HepG2 (cell line): ENCODE data around the gene SAMD10. TPM values are rescaled to one million over a fixed set of nuclear protein-coding genes. Genes with fewer than 3 reads are reported as not detected.

ENCODE experiments used
- ATRX ChIP-seq: sonication (generic); formaldehyde crosslinking; IDR thresholded peaks from 2 replicates; pipeline ENCODE4 v1.4.0; 2020; ENCODE audit warnings: missing genetic modification reagents, borderline replicate concordance
- CHD4 ChIP-seq: fragments of 200-600 bp; sonication (generic); IDR thresholded peaks from 2 replicates; pipeline ENCODE4 v1.7.0; 2017; ENCODE audit warnings: mild to moderate bottlenecking, low read length, borderline replicate concordance
- PHB2 ChIP-seq: fragments of 450-650 bp; IDR thresholded peaks from 2 replicates; pipeline ENCODE4 v1.6.1; 2018; ENCODE audit not compliant: partially characterized antibody
- POLR2AphosphoS5 ChIP-seq: IDR thresholded peaks from 2 replicates; pipeline ENCODE4 v1.6.1; 2012; ENCODE audit warnings: low read depth, low read length
- UBTF ChIP-seq: sonication (generic); formaldehyde crosslinking; IDR thresholded peaks from 2 replicates; pipeline ENCODE4 v1.4.0; 2020; ENCODE audit warnings: mild to moderate bottlenecking, missing genetic modification reagents
- ZBTB26 ChIP-seq: IDR thresholded peaks from 2 replicates; pipeline ENCODE4 v1.6.1; 2016; ENCODE audit warnings: missing compliant biosample characterization, missing genetic modification reagents, borderline replicate concordance
- ZNF234 ChIP-seq: sonication (generic); formaldehyde crosslinking; conservative IDR thresholded peaks from 2 replicates; pipeline ENCODE4 v1.5.1; 2020; ENCODE audit warnings: mild to moderate bottlenecking, missing genetic modification reagents
- ZNF281 ChIP-seq: sonication (generic); formaldehyde crosslinking; IDR thresholded peaks from 2 replicates; pipeline ENCODE4 v1.4.0; 2020; ENCODE audit warnings: missing genetic modification reagents, borderline replicate concordance
- ZNF318 ChIP-seq: sonication (generic); formaldehyde crosslinking; IDR thresholded peaks from 2 replicates; pipeline ENCODE4 v1.4.0; 2020; ENCODE audit warnings: mild to moderate bottlenecking, missing genetic modification reagents
- ZNF337 ChIP-seq: sonication (generic); formaldehyde crosslinking; IDR thresholded peaks from 2 replicates; pipeline ENCODE4 v1.5.1; 2020; ENCODE audit warnings: missing genetic modification reagents, low read depth, mild to moderate bottlenecking, borderline replicate concordance
- ZNF33A ChIP-seq: sonication (generic); formaldehyde crosslinking; IDR thresholded peaks from 2 replicates; pipeline ENCODE4 v1.5.1; 2020; ENCODE audit warnings: missing genetic modification reagents, mild to moderate bottlenecking, moderate library complexity, borderline replicate concordance
- polyA plus RNA-seq, 8 experiments: library from polyadenylated mRNA; depleted of rRNA in 3 of 8; stranded (reverse) in 7 of 8; unstranded in 1 of 8; fragments of >200 nt; fragmentation: Illumina TruSeq in 4 of 8; extraction: Trizol in 4 of 8; gene quantifications; 2 replicates each; pipeline versions ENCODE4 v1.2.1 to v1.2.3, GENCODE V29; 2011 to 2016; ENCODE audit warnings: low read depth in 4 of 8, missing spikeins in 1 of 8, mixed read lengths in 1 of 8; ENCODE audit not compliant: insufficient read depth in 1 of 8
- total RNA-seq, 5 experiments: library from RNA; depleted of rRNA; stranded (reverse); fragments of >200 nt; fragmentation: Illumina TruSeq; extraction: Trizol; gene quantifications; 2 replicates each; pipeline ENCODE4 v1.2.3, GENCODE V29; 2016; ENCODE audit warnings: low read depth in 1 of 5

Gene SAMD10
- total and polyA plus RNA-seq, 2 of the 13 experiments (the other 11 are each of a cell fraction or from before 2014, with no cell fraction given), result 6.1 to 11.0 TPM

GRCh38 chr20:64024141-64024990 is 44.9 kb upstream of the SAMD10 start (continued):
- peak; percentile 26; the same call in 1 of the 2 replicates for TF ChIP-seq ZNF281 (CRISPR knock-in tag)
- no peak for TF ChIP-seq ZNF33A (CRISPR knock-in tag)
- TF ChIP-seq CHD4, result no peak; the same call in 1 of the 2 replicates
- peak; percentile 60 for TF ChIP-seq POLR2AphosphoS5
- peak; percentile 55; the same call in 1 of the 2 replicates for TF ChIP-seq ZNF318 (CRISPR knock-in tag)
- TF ChIP-seq ZNF337 (CRISPR knock-in tag), result peak; percentile 94; the same call in 1 of the 2 replicates
- no peak for TF ChIP-seq ZNF234 (CRISPR knock-in tag)
- TF ChIP-seq UBTF (CRISPR knock-in tag), result peak; percentile 32
- peak; percentile 93; the same call in 1 of the 2 replicates for TF ChIP-seq ATRX (CRISPR knock-in tag)
- TF ChIP-seq PHB2, result no peak
- TF ChIP-seq ZBTB26 (CRISPR knock-in tag), result peak; percentile 78; the same call in 1 of the 2 replicates
